ENCODE results near the gene ARPC1B.
"Not testable (repeated sequence)": the region's sequence is repeated elsewhere in the genome, so short reads cannot be mapped to it uniquely, and the experiment has no call there.

The ARPC1B gene

GRCh38 chr7:99407872-99408378 is 33.4 kb downstream of the ARPC1B start:
- DNase-seq (ENCODE audit: low read depth): peak; percentile 39
- TF ChIP-seq, protein P1, sequence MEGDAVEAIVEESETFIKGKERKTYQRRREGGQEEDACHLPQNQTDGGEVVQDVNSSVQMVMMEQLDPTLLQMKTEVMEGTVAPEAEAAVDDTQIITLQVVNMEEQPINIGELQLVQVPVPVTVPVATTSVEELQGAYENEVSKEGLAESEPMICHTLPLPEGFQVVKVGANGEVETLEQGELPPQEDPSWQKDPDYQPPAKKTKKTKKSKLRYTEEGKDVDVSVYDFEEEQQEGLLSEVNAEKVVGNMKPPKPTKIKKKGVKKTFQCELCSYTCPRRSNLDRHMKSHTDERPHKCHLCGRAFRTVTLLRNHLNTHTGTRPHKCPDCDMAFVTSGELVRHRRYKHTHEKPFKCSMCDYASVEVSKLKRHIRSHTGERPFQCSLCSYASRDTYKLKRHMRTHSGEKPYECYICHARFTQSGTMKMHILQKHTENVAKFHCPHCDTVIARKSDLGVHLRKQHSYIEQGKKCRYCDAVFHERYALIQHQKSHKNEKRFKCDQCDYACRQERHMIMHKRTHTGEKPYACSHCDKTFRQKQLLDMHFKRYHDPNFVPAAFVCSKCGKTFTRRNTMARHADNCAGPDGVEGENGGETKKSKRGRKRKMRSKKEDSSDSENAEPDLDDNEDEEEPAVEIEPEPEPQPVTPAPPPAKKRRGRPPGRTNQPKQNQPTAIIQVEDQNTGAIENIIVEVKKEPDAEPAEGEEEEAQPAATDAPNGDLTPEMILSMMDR (conservative IDR thresholded peaks at IDR 0.05; ENCODE audit: low read depth, low read length): no peak
- peak overlapping the region; percentile 99 for H3K4me3 ChIP-seq (ENCODE audit: low read length)

- DNase-seq (ENCODE audit: low read depth): peak; percentile 84
- TF ChIP-seq, protein P1 (conservative IDR thresholded peaks at IDR 0.05; ENCODE audit: low read depth, low read length): no peak
- H3K4me3 ChIP-seq (ENCODE audit: low read length): peak within 1 kb of the TSS; percentile 99
Observed at GRCh38 chr7:99408379-99409191, 34.1 kb downstream of the ARPC1B start, which contains the start of the genes BUD31 and PDAP1. BUD31 (plus strand) TSS chr7:99408969; CDS start chr7:99411093, 2,124 bp downstream. PDAP1 (minus strand) TSS chr7:99408597; CDS start chr7:99408548, 49 bp downstream.

DNA sequence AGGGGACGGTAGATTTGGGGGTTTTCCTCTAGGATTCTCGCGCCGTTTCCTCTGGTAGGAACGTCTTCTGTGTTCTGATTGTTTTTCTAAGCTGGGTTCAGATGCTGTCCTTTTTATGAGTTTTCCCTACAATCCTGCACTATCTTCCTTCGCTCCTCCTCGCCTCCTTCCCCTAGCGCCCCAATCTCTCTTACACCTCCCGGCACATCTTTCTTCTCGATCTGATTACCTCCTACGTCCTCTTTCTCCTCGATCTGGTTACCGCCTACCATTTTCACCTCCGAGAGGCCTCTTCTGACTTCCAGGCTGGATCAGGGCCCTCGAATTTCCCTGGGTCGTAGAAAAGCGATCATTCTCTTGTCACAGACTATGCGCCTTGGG is 34.7 kb downstream of the ARPC1B start:
- peak overlapping the region; percentile 99 for H3K4me3 ChIP-seq (ENCODE audit: low read length)
- no peak for DNase-seq (ENCODE audit: low read depth)
- TF ChIP-seq, protein P1 (conservative IDR thresholded peaks at IDR 0.05; ENCODE audit: low read depth, low read length): no peak

- TF ChIP-seq, protein P1 (conservative IDR thresholded peaks at IDR 0.05; ENCODE audit: low read depth, low read length): no peak
- H3K4me3 ChIP-seq (ENCODE audit: low read length): peak overlapping the region; percentile 99
- no peak for DNase-seq (ENCODE audit: low read depth)
Observed at GRCh38 chr7:99409806-99410205, 35.3 kb downstream of the ARPC1B start.

- DNase-seq (ENCODE audit: low read depth): no peak
- TF ChIP-seq, protein P1 (conservative IDR thresholded peaks at IDR 0.05; ENCODE audit: low read depth, low read length): no peak
- H3K4me3 ChIP-seq (ENCODE audit: low read length): no peak overlapping the region
Observed at GRCh38 chr7:99410635-99411034, 36.1 kb downstream of the ARPC1B start.

DNA sequence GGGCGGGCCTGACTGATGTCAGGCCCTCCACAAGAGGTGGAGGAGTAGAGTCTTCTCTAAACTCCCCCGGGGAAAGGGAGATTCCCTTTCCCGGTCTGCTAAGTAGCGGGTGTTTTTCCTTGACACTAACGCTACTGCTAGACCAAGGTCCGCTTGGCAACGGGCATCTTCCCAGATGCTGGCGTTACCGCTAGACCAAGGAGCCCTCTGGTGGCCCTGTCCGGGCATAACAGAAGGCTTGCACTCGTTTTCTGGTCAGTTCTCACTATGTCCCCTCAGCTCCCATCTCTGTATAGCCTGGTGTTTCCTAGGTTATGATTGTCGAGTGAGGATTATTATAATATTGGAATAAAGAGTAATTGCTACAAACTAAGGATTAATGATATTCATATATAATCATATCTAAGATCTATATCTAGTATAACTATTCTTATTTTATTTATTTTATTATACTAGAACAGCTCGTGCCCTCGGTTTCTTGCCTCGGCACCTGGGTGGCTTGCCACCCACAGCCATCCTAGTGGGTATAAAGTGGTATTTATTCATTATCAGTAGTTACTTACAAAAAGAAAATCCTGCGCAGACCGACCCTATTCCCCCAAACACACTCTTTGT is 41.1 kb downstream of the ARPC1B start:
- TF ChIP-seq, protein P1 (conservative IDR thresholded peaks at IDR 0.05; ENCODE audit: low read depth, low read length): peak; percentile 67
- not testable (repeated sequence) for DNase-seq (ENCODE audit: low read depth); H3K4me3 ChIP-seq (ENCODE audit: low read length)

All from retinal pigment epithelial cell (primary cell).